HG02852 (cell line): ENCODE measurements around the gene RGS9BP.
"Not testable (repeated sequence)": the region's sequence is repeated elsewhere in the genome, so short reads cannot be mapped to it uniquely, and the experiment has no call there.

ENCODE experiments used
- ATAC-seq: cut with Tn5 transposase; IDR thresholded peaks from one replicate; pipeline ENCODE4 v1.9.1; 2021; ENCODE audit warnings: mild to moderate bottlenecking, moderate library complexity; ENCODE audit not compliant: unreplicated experiment

Gene RGS9BP, protein sequence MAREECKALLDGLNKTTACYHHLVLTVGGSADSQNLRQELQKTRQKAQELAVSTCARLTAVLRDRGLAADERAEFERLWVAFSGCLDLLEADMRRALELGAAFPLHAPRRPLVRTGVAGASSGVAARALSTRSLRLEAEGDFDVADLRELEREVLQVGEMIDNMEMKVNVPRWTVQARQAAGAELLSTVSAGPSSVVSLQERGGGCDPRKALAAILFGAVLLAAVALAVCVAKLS

GRCh38 chr19:32675720-32676185, at the start of gene RGS9BP:
Gene RGS9BP (plus strand): TSS chr19:32675848. CDS start chr19:32676264, 416 bp downstream.
- ATAC-seq: peak; percentile 31

DNA sequence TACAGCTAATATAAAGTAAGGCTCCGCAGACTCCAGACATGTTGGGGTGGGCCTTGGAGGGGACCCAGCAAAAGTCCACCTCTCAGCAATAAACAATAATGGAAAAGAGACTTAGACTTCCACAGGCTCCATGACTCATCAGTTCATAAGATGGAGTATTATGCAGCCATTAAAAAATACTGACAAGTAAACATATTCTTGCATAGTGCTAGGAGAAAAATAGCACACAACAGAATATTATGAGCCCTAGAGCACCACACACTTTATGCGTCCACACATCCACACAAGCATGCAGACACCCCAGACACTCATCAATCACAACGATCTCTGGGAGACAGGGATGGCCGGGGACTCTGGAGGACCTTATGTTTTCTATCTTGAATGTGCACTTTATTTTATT, 48.7 kb upstream of the RGS9BP start:
- no peak for ATAC-seq

DNA sequence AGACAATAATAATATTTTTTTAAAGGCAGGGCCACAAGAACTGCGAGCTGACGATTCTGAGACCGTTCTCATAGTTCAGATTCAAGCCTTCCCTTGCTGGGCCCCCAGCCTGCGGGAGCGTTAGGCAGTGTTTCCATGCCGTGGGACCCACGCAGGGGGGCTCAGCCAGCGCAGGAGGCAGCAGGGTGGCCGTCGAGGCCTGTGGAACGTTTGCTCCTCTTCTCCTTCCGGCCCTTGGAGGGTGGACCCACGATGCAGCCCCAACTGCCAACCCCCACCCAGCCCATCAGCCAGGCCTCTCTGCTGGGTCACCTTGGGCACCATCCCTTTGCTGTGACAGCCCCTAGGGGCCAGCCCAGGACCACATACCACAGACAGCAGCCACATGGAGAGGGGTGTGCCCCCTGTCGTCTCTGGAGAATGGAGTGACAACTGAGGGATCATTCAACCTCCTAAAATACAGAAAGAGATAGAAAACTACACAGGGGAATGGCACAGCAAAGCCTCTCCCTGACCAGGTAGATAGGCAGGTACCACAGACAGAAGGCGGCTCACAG, 47.9 kb upstream of the RGS9BP start:
- ATAC-seq: no peak

GRCh38 chr19:32630338-32630737, 45.3 kb upstream of the RGS9BP start:
- no peak for ATAC-seq

DNA sequence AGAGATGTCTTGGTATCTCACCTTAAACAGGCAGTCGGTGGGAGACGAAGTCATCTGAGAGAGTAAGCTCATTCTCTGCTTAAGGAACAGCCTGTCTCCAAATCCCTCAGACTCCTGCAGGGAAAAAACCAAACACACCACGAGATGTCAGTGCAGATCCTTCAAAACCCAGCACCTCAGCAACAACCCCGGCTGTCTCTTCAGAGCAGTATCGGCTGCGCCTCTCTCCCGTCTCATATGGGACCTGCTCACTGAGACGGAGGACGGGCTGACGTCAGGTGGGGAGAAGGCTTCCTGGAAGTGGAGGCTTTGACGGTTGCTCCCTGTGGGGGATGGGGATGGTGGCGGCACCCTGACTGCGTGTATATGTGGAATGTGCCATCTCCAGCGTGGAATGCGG, 44.3 kb upstream of the RGS9BP start:
- ATAC-seq: no peak

DNA sequence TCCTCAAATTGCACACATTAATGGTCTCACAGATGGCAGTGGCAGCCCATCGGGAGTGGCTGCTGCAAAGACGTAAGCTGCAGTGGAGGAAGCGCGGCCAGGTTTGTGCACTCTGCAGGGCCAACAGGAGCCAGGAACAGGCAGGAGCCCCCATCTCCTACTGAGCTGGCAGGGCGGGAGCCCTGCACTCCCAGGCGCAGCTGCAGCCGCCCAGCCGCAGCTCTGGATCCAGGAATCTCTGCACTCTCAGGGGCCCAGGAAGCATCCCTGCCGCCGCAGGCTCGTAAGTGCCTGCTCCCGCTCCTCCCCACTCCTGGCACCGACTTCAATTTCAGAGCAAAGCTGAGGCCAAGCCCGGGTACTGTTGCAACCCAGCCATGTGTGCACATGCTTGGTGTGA, 38.2 kb upstream of the RGS9BP start:
- ATAC-seq: no peak

- ATAC-seq: no peak
Observed at GRCh38 chr19:32638625-32639024, 37.0 kb upstream of the RGS9BP start.

DNA sequence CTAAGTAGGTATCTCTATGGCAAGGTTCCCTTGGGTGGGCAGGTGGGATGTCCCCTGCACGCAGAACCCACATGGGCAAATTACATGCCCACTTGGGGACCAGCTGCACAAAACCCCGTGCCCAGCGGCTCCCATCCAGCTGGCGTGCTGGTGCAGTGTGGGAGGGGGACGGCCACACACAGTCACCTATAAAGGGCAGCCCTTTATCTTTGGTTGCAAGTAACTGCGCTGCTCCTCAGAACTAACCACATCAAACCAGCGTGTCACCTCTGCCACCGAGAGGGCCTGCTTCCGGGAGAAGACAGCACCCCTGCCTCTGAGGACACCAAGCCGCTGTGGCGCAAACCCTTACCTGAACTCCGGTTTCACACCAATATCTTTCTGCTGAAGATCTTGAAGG, 32.9 kb upstream of the RGS9BP start:
- no peak for ATAC-seq

DNA sequence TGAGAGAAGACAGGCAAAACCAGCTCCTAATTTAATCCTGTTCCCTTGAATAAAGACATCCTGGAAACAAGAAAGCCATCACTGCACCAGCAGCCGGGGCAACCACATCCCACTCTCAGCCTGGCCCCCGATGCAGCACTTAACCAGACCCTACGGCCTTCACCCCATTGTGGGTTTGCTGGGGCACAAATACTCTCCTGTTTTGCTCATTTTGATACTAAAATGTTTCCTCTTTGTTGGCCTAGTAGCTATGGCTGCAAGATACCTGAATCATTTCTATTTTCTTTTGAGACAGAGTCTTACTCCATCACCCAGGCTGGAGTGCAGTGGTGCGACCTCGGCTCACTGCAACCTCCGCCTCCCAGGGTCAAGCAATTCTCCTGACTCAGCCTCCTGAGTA, 29.1 kb upstream of the RGS9BP start:
- no peak for ATAC-seq

DNA sequence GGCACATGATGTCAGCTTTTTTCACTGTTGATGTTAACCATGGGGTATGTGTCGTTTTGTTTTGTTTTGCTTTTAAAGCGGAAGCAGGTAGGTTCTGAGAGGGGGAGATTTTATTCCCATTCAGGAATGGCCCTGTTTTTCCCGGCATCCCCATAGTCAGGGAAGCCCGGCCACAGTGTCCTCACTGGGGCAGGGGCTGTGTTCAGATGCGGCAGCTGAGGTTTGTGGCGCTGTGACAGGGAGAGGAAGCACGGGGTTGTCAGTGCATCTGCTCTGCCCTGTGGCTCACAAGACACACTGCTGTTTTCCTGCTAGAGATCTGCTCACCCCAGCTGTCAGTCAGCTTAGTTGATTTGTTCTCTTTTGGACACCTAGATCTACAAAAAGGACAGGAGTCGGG, 28.3 kb upstream of the RGS9BP start:
- ATAC-seq: no peak

DNA sequence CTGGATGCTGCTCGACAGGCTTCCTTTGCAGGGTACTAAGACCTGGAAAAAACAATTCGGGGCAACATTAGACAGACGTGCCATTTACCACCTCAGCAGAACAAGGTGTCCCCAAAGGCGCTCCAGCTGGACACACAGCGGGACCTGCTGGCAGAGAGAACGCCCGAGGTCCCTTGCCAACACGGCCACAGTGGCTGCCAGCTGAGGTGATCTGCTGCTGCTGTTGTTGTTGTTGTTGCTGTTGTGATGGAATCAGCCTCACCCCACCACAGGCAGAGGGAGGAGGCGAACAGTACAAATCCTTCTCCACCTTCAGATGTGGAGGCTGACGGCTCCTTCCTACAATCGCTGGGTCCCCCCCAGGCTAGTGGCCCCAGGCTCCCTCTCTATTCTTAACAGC, 25.9 kb upstream of the RGS9BP start:
- no peak for ATAC-seq

- no peak for ATAC-seq
Observed at GRCh38 chr19:32650671-32651070, 25.0 kb upstream of the RGS9BP start.

GRCh38 chr19:32651729-32652140, 23.9 kb upstream of the RGS9BP start:
- ATAC-seq: no peak

DNA sequence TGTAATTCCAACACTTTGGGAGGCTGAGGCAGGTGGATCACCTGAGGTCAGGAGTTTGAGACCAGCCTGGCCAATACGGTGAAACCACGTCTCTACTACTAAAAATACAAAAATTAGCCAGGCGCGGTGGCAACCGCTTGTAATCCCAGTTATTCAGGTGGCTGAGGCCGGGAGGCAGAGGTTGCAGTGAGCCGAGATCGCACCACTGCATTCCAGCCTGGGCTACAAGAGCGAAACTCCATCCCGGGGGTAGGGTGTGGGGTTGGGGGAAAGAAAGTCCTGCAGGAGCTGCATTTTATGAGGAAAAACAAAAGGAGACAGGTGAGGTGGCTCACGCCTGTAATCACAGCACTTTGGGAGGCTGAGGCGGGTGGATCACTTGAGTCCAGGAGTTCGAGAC, 23.3 kb upstream of the RGS9BP start:
- ATAC-seq: not testable (repeated sequence)

GRCh38 chr19:32652894-32653598, 22.6 kb upstream of the RGS9BP start:
- ATAC-seq: no peak

DNA sequence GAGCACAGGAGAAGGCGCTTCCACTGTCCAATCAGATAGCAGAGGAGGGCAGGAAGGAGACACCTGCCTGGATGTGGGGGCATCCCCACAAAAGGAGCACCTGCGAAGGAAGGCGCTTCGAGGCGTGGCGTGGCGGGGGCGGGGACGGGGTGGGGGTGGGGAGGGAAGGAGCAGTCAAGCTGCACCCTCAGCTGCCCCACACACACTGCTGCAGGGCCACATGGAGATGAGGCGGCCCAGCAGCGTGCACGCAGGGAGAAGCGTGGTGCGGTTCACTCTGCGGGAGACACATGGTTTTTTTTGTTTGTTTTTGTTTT, 22.1 kb upstream of the RGS9BP start:
- no peak for ATAC-seq

GRCh38 chr19:32656379-32656778, 19.3 kb upstream of the RGS9BP start:
- ATAC-seq: not testable (repeated sequence)

GRCh38 chr19:32658075-32658474, 17.6 kb upstream of the RGS9BP start:
- ATAC-seq: no peak

GRCh38 chr19:32658527-32658926, 17.1 kb upstream of the RGS9BP start:
- no peak for ATAC-seq

DNA sequence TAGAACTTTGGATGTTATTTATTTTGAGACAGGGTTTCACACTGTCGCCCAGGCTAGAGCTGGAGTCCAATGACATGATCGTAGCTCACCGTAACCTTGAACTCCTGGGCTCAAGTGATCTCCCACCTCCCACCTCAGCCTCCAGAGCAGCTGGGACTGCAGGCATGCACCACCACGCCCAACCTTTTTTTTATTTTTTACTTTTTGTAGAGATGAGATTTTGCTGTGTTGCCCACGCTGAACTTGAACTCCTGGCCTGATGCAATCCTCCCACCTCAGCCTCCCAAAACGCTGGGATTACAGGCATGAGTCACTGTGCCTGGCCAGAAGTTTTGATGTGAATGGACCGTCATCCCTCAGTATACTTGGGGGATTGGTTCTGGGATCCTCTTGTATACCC, 14.3 kb upstream of the RGS9BP start:
- ATAC-seq: no peak

GRCh38 chr19:32662186-32662585, 13.5 kb upstream of the RGS9BP start:
- ATAC-seq: no peak

DNA sequence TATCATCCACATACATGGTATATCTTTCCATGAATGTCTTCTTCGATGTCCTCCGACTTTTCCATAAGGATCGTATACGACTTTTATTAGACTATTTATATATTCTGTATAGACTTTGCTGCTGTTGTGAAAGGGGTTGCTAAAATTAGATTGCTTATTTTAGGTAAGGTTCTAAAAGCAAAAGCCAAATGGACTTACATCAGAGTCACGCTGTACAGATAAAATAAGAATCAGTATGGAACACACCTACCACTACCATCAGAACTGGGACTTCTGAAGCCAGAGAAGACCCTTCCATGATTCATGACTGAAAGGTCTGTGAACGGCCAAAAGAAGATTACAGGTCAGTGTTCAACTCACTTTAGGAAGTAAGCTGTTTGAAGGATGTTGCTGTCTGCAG, 9.6 kb upstream of the RGS9BP start:
- ATAC-seq: no peak
